ENCODE data around the gene KRT26. TPM values are rescaled to one million over a fixed set of nuclear protein-coding genes. Genes with fewer than 3 reads are reported as not detected.
A peak's percentile ranks its signal among the peaks of the same experiment; 100 is the strongest.
"Not testable (repeated sequence)": the region's sequence is repeated elsewhere in the genome, so short reads cannot be mapped to it uniquely, and the experiment has no call there.

The KRT26 gene
- total RNA-seq (not detected), polyA plus RNA-seq (not detected)

- no peak for DNase-seq (ENCODE audit: extremely low spot score)
- WGBS: 89% methylated on average over 3 of the region's 3 CpGs
- Histone ChIP-seq H3K4me3 (ENCODE audit: low read depth, low read length) (no peak within 1 kb of the TSS), H3K36me3 (ENCODE audit: insufficient read depth) (no peaks in the 10 kb centered on the region), H3K27ac (ENCODE audit: low read depth) (no peak within 1 kb of the TSS), H3K4me1 (ENCODE audit: insufficient read depth) (no peaks in the 10 kb centered on the region)
Measured at GRCh38 chr17:40772101-40772500, at the start of gene KRT26. Gene KRT26 (minus strand): TSS chr17:40772201. CDS start chr17:40772113, 88 bp downstream.

- no peak for DNase-seq (ENCODE audit: extremely low spot score)
- no peak overlapping the region for H3K4me3 ChIP-seq (ENCODE audit: low read depth, low read length)
- no peaks in the 10 kb centered on the region for H3K36me3 ChIP-seq (ENCODE audit: insufficient read depth)
- H3K27ac ChIP-seq (ENCODE audit: low read depth): no peak overlapping the region
- no peaks in the 10 kb centered on the region for H3K4me1 ChIP-seq (ENCODE audit: insufficient read depth)
Measured at GRCh38 chr17:40821536-40821935, 49.5 kb upstream of the KRT26 start.

GRCh38 chr17:40820228-40820838 is 48.3 kb upstream of the KRT26 start:
- no peak for DNase-seq (ENCODE audit: extremely low spot score)
- 91% methylated on average over 9 of the region's 9 CpGs for WGBS
- H3K4me3 ChIP-seq (ENCODE audit: low read depth, low read length): no peak overlapping the region
- no peak overlapping the region for H3K27ac ChIP-seq (ENCODE audit: low read depth)
- no peaks in the 10 kb centered on the region for H3K36me3 ChIP-seq (ENCODE audit: insufficient read depth)
- H3K4me1 ChIP-seq (ENCODE audit: insufficient read depth): no peaks in the 10 kb centered on the region

GRCh38 chr17:40819528-40820125 is 47.6 kb upstream of the KRT26 start:
- no peaks in the 10 kb centered on the region for H3K4me1 ChIP-seq (ENCODE audit: insufficient read depth)
- H3K27ac ChIP-seq (ENCODE audit: low read depth): peak overlapping the region; percentile 64
- WGBS: 39% methylated on average over 9 of the region's 9 CpGs
- DNase-seq (ENCODE audit: extremely low spot score): peak; percentile 21
- no peaks in the 10 kb centered on the region for H3K36me3 ChIP-seq (ENCODE audit: insufficient read depth)
- H3K4me3 ChIP-seq (ENCODE audit: low read depth, low read length): peak overlapping the region; percentile 71

- under 1% methylated on average over 73 of the region's 73 CpGs for WGBS
Measured at GRCh38 chr17:40818733-40819527, 46.9 kb upstream of the KRT26 start.

GRCh38 chr17:40818343-40818732 is 46.3 kb upstream of the KRT26 start:
- peak overlapping the region; percentile 71 for H3K4me3 ChIP-seq (ENCODE audit: low read depth, low read length)
- no peaks in the 10 kb centered on the region for H3K36me3 ChIP-seq (ENCODE audit: insufficient read depth)
- WGBS: 13% methylated on average over 7 of the region's 7 CpGs
- no peaks in the 10 kb centered on the region for H3K4me1 ChIP-seq (ENCODE audit: insufficient read depth)
- DNase-seq (ENCODE audit: extremely low spot score): no peak
- H3K27ac ChIP-seq (ENCODE audit: low read depth): peak overlapping the region; percentile 92

More at GRCh38 chr17:40818733-40819527, 46.9 kb upstream of the KRT26 start:
- peak; percentile 54 for DNase-seq (ENCODE audit: extremely low spot score)
- H3K36me3 ChIP-seq (ENCODE audit: insufficient read depth): no peaks in the 10 kb centered on the region
- no peaks in the 10 kb centered on the region for H3K4me1 ChIP-seq (ENCODE audit: insufficient read depth)
- peak overlapping the region; percentile 71 for H3K4me3 ChIP-seq (ENCODE audit: low read depth, low read length)
- H3K27ac ChIP-seq (ENCODE audit: low read depth): peak overlapping the region; percentile 92

- WGBS: 96% methylated on average over 4 of the region's 4 CpGs
- Histone ChIP-seq H3K36me3 (ENCODE audit: insufficient read depth) (no peaks in the 10 kb centered on the region), H3K27ac (ENCODE audit: low read depth) (no peak overlapping the region), H3K4me1 (ENCODE audit: insufficient read depth) (no peaks in the 10 kb centered on the region), H3K4me3 (ENCODE audit: low read depth, low read length) (no peak overlapping the region)
- no peak for DNase-seq (ENCODE audit: extremely low spot score)
Measured at GRCh38 chr17:40817103-40817682, 45.2 kb upstream of the KRT26 start.

GRCh38 chr17:40816569-40816968 is 44.6 kb upstream of the KRT26 start:
- WGBS: 81% methylated on average over 3 of the region's 3 CpGs
- Histone ChIP-seq H3K4me1 (ENCODE audit: insufficient read depth) (no peaks in the 10 kb centered on the region), H3K36me3 (ENCODE audit: insufficient read depth) (no peaks in the 10 kb centered on the region), H3K4me3 (ENCODE audit: low read depth, low read length) (no peak overlapping the region), H3K27ac (ENCODE audit: low read depth) (no peak overlapping the region)
- DNase-seq (ENCODE audit: extremely low spot score): no peak

GRCh38 chr17:40815381-40815780 is 43.4 kb upstream of the KRT26 start:
- DNase-seq (ENCODE audit: extremely low spot score): no peak
- 97% methylated on average over 1 of the region's 1 CpG for WGBS
- no peaks in the 10 kb centered on the region for H3K36me3 ChIP-seq (ENCODE audit: insufficient read depth)
- H3K4me3 ChIP-seq (ENCODE audit: low read depth, low read length): no peak overlapping the region
- no peak overlapping the region for H3K27ac ChIP-seq (ENCODE audit: low read depth)
- H3K4me1 ChIP-seq (ENCODE audit: insufficient read depth): no peaks in the 10 kb centered on the region

- 84% methylated on average over 3 of the region's 3 CpGs for WGBS
- DNase-seq (ENCODE audit: extremely low spot score); H3K4me3 ChIP-seq (ENCODE audit: low read depth, low read length); H3K4me1 ChIP-seq (ENCODE audit: insufficient read depth); H3K36me3 ChIP-seq (ENCODE audit: insufficient read depth); H3K27ac ChIP-seq (ENCODE audit: low read depth): not testable (repeated sequence)
Measured at GRCh38 chr17:40814657-40815056, 42.7 kb upstream of the KRT26 start.

- Histone ChIP-seq H3K4me1 (ENCODE audit: insufficient read depth) (no peaks in the 10 kb centered on the region), H3K36me3 (ENCODE audit: insufficient read depth) (no peaks in the 10 kb centered on the region), H3K4me3 (ENCODE audit: low read depth, low read length) (no peak overlapping the region), H3K27ac (ENCODE audit: low read depth) (no peak overlapping the region)
- DNase-seq (ENCODE audit: extremely low spot score): no peak
- WGBS: 62% methylated on average over 4 of the region's 4 CpGs
Measured at GRCh38 chr17:40813804-40814203, 41.8 kb upstream of the KRT26 start.

- H3K36me3 ChIP-seq (ENCODE audit: insufficient read depth): no peaks in the 10 kb centered on the region
- H3K4me1 ChIP-seq (ENCODE audit: insufficient read depth): no peaks in the 10 kb centered on the region
- DNase-seq (ENCODE audit: extremely low spot score): no peak
- no peak overlapping the region for H3K27ac ChIP-seq (ENCODE audit: low read depth)
- no peak overlapping the region for H3K4me3 ChIP-seq (ENCODE audit: low read depth, low read length)
- WGBS: 74% methylated on average over 3 of the region's 3 CpGs
Measured at GRCh38 chr17:40812639-40813038, 40.6 kb upstream of the KRT26 start.

GRCh38 chr17:40810494-40810893 is 38.5 kb upstream of the KRT26 start:
- 53% methylated on average over 6 of the region's 6 CpGs for WGBS
- H3K4me3 ChIP-seq (ENCODE audit: low read depth, low read length): no peak overlapping the region
- no peak overlapping the region for H3K27ac ChIP-seq (ENCODE audit: low read depth)
- DNase-seq (ENCODE audit: extremely low spot score): no peak
- H3K36me3 ChIP-seq (ENCODE audit: insufficient read depth): no peaks in the 10 kb centered on the region
- no peaks in the 10 kb centered on the region for H3K4me1 ChIP-seq (ENCODE audit: insufficient read depth)

All from urinary bladder (tissue), 4 donors.